K562 (cell line): Measurements from ENCODE around the gene PLK5. TPM values are rescaled to one million over a fixed set of nuclear protein-coding genes. Genes with fewer than 3 reads are reported as not detected.

Experiments used
- ARID3B ChIP-seq: fragments of 250-450 bp; sonication (Bioruptor Pico); IDR thresholded peaks from 2 replicates; pipeline ENCODE4 v1.4.0; 2020; ENCODE audit warnings: borderline replicate concordance
- ETS1 ChIP-seq: conservative IDR thresholded peaks from 2 replicates; pipeline ENCODE4 v1.6.1; 2011; ENCODE audit warnings: low read depth, mild to moderate bottlenecking, low read length; ENCODE audit not compliant: control insufficient read depth
- FUS ChIP-seq: fragments of 200-400 bp; formaldehyde crosslinking; optimal IDR thresholded peaks from 2 replicates; pipeline ENCODE3; 2017; ENCODE audit warnings: low read depth, low read length
- GABPB2 ChIP-seq: fragments of 250-450 bp; sonication (Bioruptor Pico); conservative IDR thresholded peaks from 2 replicates; pipeline ENCODE4 v1.5.1; 2021; ENCODE audit warnings: mild to moderate bottlenecking
- HINFP ChIP-seq: fragments of 450-650 bp; conservative IDR thresholded peaks from 2 replicates; pipeline ENCODE4 v1.6.1; 2016; ENCODE audit warnings: missing genetic modification characterization, low read depth, mild to moderate bottlenecking, control low read depth, missing compliant biosample characterization
- HMG20B ChIP-seq: fragments of 250-450 bp; sonication (Bioruptor Pico); IDR thresholded peaks from 2 replicates; pipeline ENCODE4 v1.5.0; 2021; ENCODE audit warnings: mild to moderate bottlenecking
- MECOM ChIP-seq: fragments of 250-450 bp; sonication (Bioruptor Pico); IDR thresholded peaks from 2 replicates; pipeline ENCODE4 v1.8.0; 2022; ENCODE audit warnings: inconsistent platforms
- MTA1 ChIP-seq: fragments of 450-650 bp; IDR thresholded peaks from 2 replicates; pipeline ENCODE4 v1.6.1; 2017; ENCODE audit warnings: borderline replicate concordance
- NFIC ChIP-seq: fragments of 450-650 bp; IDR thresholded peaks from 2 replicates; pipeline ENCODE4 v1.6.1; 2017; ENCODE audit warnings: mild to moderate bottlenecking, inconsistent platforms
- PRPF4 ChIP-seq: fragments of 200-400 bp; formaldehyde crosslinking; IDR thresholded peaks from one replicate; pipeline ENCODE4 v1.6.1; 2017; ENCODE audit warnings: low read length, low read depth, mild to moderate bottlenecking; ENCODE audit not compliant: insufficient read depth, poor library complexity, severe bottlenecking
- RB1 ChIP-seq: fragments of 450-650 bp; IDR thresholded peaks from 2 replicates; pipeline ENCODE4 v1.6.1; 2017; ENCODE audit warnings: low read depth, mild to moderate bottlenecking
- ZBTB8A ChIP-seq: fragments of 450-650 bp; IDR thresholded peaks from 2 replicates; pipeline ENCODE4 v1.6.1; 2018; ENCODE audit warnings: mild to moderate bottlenecking, moderate library complexity; ENCODE audit not compliant: partially characterized antibody
- ZMIZ1 ChIP-seq, 2 experiments: fragments of 150-350 bp in 1 of 2; IDR thresholded peaks; 2 replicates each; pipeline ENCODE4 v1.6.1; 2012 to 2016; ENCODE audit warnings: low read depth in 2 of 2, low read length in 2 of 2, mild to moderate bottlenecking in 1 of 2, moderate library complexity in 1 of 2
- ZNF277 ChIP-seq: fragments of 250-450 bp; sonication (Bioruptor Pico); IDR thresholded peaks from 2 replicates; pipeline ENCODE4 v1.8.0; 2022; ENCODE audit warnings: inconsistent platforms, mild to moderate bottlenecking, moderate library complexity, borderline replicate concordance
- polyA plus RNA-seq, 8 experiments: library from polyadenylated mRNA; depleted of rRNA in 4 of 8; stranded (reverse) in 5 of 8; unstranded in 3 of 8; fragments of >200 nt; fragmentation: Nextera tagmentation in 2 of 8; fragmentation: Illumina TruSeq in 1 of 8; extraction: Ambion mirVana in 2 of 8; extraction: Trizol in 1 of 8; gene quantifications; 2 replicates each; pipeline versions ENCODE4 v1.2.1 to v1.2.3, GENCODE V29; 2011 to 2014; ENCODE audit warnings: inconsistent platforms in 1 of 8, missing spikeins in 1 of 8
- total RNA-seq, 7 experiments: library from RNA; depleted of rRNA in 6 of 7; stranded (reverse); fragments of >200 nt in 6 of 7; fragmentation: Illumina TruSeq in 2 of 7; extraction: Trizol in 2 of 7; gene quantifications; 2 replicates each; pipeline versions ENCODE4 v1.2.1 to v1.2.3, GENCODE V29; 2011 to 2021; ENCODE audit warnings: low replicate concordance in 1 of 7

The PLK5 gene
- total and polyA plus RNA-seq, 9 of the 15 experiments (the other 6 are each of a cell fraction or from before 2014, with no cell fraction given): 0.04 to 0.23 (median 0.11) TPM; not detected in 5

GRCh38 chr19:1567116-1567847 is 43.4 kb downstream of the PLK5 start (continued):
- no peak for TF ChIP-seq ARID3B (CRISPR knock-in tag)
- no peak for TF ChIP-seq ZBTB8A
- TF ChIP-seq NFIC: 0 out of 2 replicates have a peak, but pooled peaks have one; percentile 12
- TF ChIP-seq MECOM: no peak
- no peak for TF ChIP-seq ZNF277 (CRISPR knock-in tag)
- TF ChIP-seq RB1: peak; percentile 39; the same call in 1 of the 2 replicates
- no peak for TF ChIP-seq HINFP (tag)
- no peak for TF ChIP-seq MTA1
- TF ChIP-seq ZMIZ1 (IDR thresholded peaks at IDR 0.05; ENCODE audit: low read depth in 2 of 2, low read length in 2 of 2): no peak
- TF ChIP-seq FUS: no peak
- no peak for TF ChIP-seq PRPF4
- 0 out of 2 replicates have a peak, but pooled peaks have one; percentile 3 for TF ChIP-seq ETS1
- no peak for TF ChIP-seq GABPB2 (CRISPR knock-in tag)
- TF ChIP-seq HMG20B: no peak
